Measurements from ENCODE around the gene TADA1. TPM values are rescaled to one million over a fixed set of nuclear protein-coding genes. Genes with fewer than 3 reads are reported as not detected.

Gene TADA1
- total RNA-seq, 1 donor from 2014 or later, result 9.9 TPM

GRCh38 chr1:166899769-166900168, 23.7 kb upstream of the TADA1 start:
- Histone ChIP-seq H3K27me3 (ENCODE audit: insufficient read depth, low read length) (peaks cover 33% of the 10 kb centered on the region), H3K9me3 (ENCODE audit: insufficient read depth, low read depth, low read length) (no peaks in the 10 kb centered on the region), H3K9ac (ENCODE audit: low read length) (no peak overlapping the region), H3K4me3 (ENCODE audit: insufficient read depth, low read depth, low read length) (no peak overlapping the region), H2AFZ (ENCODE audit: low read depth, low read length) (no peak overlapping the region), H3K79me2 (ENCODE audit: insufficient read depth, low read length) (no peaks in the 10 kb centered on the region), H3K27ac (ENCODE audit: low read depth, low read length) (no peak overlapping the region), H3K4me2 (ENCODE audit: low read length) (no peak overlapping the region), H3K4me1 (ENCODE audit: insufficient read depth, low read length) (peaks cover 4% of the 10 kb centered on the region), H3K36me3 (ENCODE audit: insufficient read depth, low read length) (no peaks in the 10 kb centered on the region), H4K20me1 (ENCODE audit: insufficient read depth, low read length) (no peaks in the 10 kb centered on the region)
- no peak for TF ChIP-seq EZH2 (IDR thresholded peaks at IDR 0.05; ENCODE audit: insufficient read depth, low read length)
- TF ChIP-seq, protein P1, sequence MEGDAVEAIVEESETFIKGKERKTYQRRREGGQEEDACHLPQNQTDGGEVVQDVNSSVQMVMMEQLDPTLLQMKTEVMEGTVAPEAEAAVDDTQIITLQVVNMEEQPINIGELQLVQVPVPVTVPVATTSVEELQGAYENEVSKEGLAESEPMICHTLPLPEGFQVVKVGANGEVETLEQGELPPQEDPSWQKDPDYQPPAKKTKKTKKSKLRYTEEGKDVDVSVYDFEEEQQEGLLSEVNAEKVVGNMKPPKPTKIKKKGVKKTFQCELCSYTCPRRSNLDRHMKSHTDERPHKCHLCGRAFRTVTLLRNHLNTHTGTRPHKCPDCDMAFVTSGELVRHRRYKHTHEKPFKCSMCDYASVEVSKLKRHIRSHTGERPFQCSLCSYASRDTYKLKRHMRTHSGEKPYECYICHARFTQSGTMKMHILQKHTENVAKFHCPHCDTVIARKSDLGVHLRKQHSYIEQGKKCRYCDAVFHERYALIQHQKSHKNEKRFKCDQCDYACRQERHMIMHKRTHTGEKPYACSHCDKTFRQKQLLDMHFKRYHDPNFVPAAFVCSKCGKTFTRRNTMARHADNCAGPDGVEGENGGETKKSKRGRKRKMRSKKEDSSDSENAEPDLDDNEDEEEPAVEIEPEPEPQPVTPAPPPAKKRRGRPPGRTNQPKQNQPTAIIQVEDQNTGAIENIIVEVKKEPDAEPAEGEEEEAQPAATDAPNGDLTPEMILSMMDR (IDR thresholded peaks at IDR 0.05; ENCODE audit: insufficient read depth, low read depth, low read length), result no peak
- no peaks in the 10 kb centered on the region for H3K27me3 Mint-ChIP-seq (ENCODE audit: low read depth, unreplicated experiment)
- FAIRE-seq (no peak), DNase-seq (ENCODE audit: low read depth) (no peak)
- H3K4me3 Mint-ChIP-seq (ENCODE audit: unreplicated experiment), result no peak overlapping the region
- H3K36me3 Mint-ChIP-seq (ENCODE audit: low read depth, unreplicated experiment), result peaks cover 2% of the 10 kb centered on the region
- peaks cover 9% of the 10 kb centered on the region for H3K9me3 Mint-ChIP-seq (ENCODE audit: unreplicated experiment)
- peaks cover 17% of the 10 kb centered on the region for H3K4me1 Mint-ChIP-seq (ENCODE audit: low read depth, unreplicated experiment)
- H3K27ac Mint-ChIP-seq (ENCODE audit: unreplicated experiment), result no peak overlapping the region

DNA sequence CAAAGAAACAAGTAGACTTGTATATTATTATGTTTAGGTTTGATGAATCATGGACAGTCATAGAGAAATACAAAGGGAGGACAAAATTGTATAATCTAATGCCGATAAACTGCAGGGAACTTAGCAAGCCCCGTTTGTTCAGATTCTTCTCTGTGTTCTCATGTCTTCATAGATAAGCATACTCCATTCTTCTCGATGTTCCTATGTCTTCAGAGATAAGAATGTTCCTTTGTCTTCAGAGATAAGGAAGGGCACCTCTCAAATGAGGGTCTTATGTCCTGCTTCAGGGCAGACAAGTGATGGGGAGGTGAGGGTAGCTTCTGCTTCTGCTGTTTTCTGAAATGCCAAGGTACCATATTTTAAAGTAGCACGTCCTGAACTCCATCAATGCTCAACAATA, 19.7 kb upstream of the TADA1 start:
- peaks cover 2% of the 10 kb centered on the region for H3K36me3 Mint-ChIP-seq (ENCODE audit: low read depth, unreplicated experiment)
- peaks cover 3% of the 10 kb centered on the region for H3K4me1 Mint-ChIP-seq (ENCODE audit: low read depth, unreplicated experiment)
- Histone ChIP-seq H3K79me2 (ENCODE audit: insufficient read depth, low read length) (no peaks in the 10 kb centered on the region), H3K4me2 (ENCODE audit: low read length) (no peak overlapping the region), H3K9ac (ENCODE audit: low read length) (no peak overlapping the region), H3K9me3 (ENCODE audit: insufficient read depth, low read depth, low read length) (no peaks in the 10 kb centered on the region), H3K27me3 (ENCODE audit: insufficient read depth, low read length) (peaks cover 42% of the 10 kb centered on the region), H3K36me3 (ENCODE audit: insufficient read depth, low read length) (no peaks in the 10 kb centered on the region), H4K20me1 (ENCODE audit: insufficient read depth, low read length) (no peaks in the 10 kb centered on the region), H2AFZ (ENCODE audit: low read depth, low read length) (no peak overlapping the region), H3K4me1 (ENCODE audit: insufficient read depth, low read length) (no peaks in the 10 kb centered on the region), H3K4me3 (ENCODE audit: insufficient read depth, low read depth, low read length) (no peak overlapping the region), H3K27ac (ENCODE audit: low read depth, low read length) (no peak overlapping the region)
- no peak overlapping the region for H3K4me3 Mint-ChIP-seq (ENCODE audit: unreplicated experiment)
- peaks cover 9% of the 10 kb centered on the region for H3K9me3 Mint-ChIP-seq (ENCODE audit: unreplicated experiment)
- H3K27me3 Mint-ChIP-seq (ENCODE audit: low read depth, unreplicated experiment), result peaks cover 6% of the 10 kb centered on the region
- no peak overlapping the region for H3K27ac Mint-ChIP-seq (ENCODE audit: unreplicated experiment)
- no peak for FAIRE-seq
- TF ChIP-seq, protein P1 (IDR thresholded peaks at IDR 0.05; ENCODE audit: insufficient read depth, low read depth, low read length), result no peak
- no peak for TF ChIP-seq EZH2 (IDR thresholded peaks at IDR 0.05; ENCODE audit: insufficient read depth, low read length)
- DNase-seq (ENCODE audit: low read depth), result no peak

DNA sequence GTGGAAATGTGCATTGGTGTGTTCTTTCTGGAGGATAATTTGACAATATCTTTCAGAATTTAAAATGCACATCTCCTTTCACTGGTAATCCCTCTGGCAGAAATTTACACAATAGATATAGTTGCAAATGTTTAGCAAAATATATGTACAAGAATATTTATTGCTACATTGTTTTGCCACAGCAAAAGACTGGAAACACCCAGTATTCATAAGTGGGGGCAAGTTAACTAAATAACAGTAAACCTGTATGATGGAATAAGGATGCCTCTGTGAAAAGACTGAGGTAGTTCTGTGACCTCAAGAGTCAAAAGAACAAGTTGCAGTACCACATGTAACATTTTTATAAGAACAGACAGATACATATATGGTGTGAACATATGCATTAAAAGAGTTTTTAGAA, 13.7 kb upstream of the TADA1 start:
- no peak overlapping the region for H2AFZ ChIP-seq (ENCODE audit: low read depth, low read length)
- no peak overlapping the region for H3K4me3 ChIP-seq (ENCODE audit: insufficient read depth, low read depth, low read length)
- H4K20me1 ChIP-seq (ENCODE audit: insufficient read depth, low read length), result no peaks in the 10 kb centered on the region
- H3K27ac ChIP-seq (ENCODE audit: low read depth, low read length), result no peak overlapping the region
- H3K79me2 ChIP-seq (ENCODE audit: insufficient read depth, low read length), result no peaks in the 10 kb centered on the region
- no peaks in the 10 kb centered on the region for H3K36me3 Mint-ChIP-seq (ENCODE audit: low read depth, unreplicated experiment)
- H3K27ac Mint-ChIP-seq (ENCODE audit: unreplicated experiment), result no peak overlapping the region
- H3K9me3 ChIP-seq (ENCODE audit: insufficient read depth, low read depth, low read length), result no peaks in the 10 kb centered on the region
- no peak overlapping the region for H3K4me2 ChIP-seq (ENCODE audit: low read length)
- TF ChIP-seq EZH2 (IDR thresholded peaks at IDR 0.05; ENCODE audit: insufficient read depth, low read length), result no peak
- TF ChIP-seq, protein P1 (IDR thresholded peaks at IDR 0.05; ENCODE audit: insufficient read depth, low read depth, low read length), result no peak
- H3K9me3 Mint-ChIP-seq (ENCODE audit: unreplicated experiment), result no peaks in the 10 kb centered on the region
- no peaks in the 10 kb centered on the region for H3K36me3 ChIP-seq (ENCODE audit: insufficient read depth, low read length)
- no peak overlapping the region for H3K4me3 Mint-ChIP-seq (ENCODE audit: unreplicated experiment)
- no peak for DNase-seq (ENCODE audit: low read depth)
- peaks cover 56% of the 10 kb centered on the region for H3K27me3 ChIP-seq (ENCODE audit: insufficient read depth, low read length)
- peaks cover 17% of the 10 kb centered on the region for H3K27me3 Mint-ChIP-seq (ENCODE audit: low read depth, unreplicated experiment)
- H3K4me1 Mint-ChIP-seq (ENCODE audit: low read depth, unreplicated experiment), result no peaks in the 10 kb centered on the region
- no peak for FAIRE-seq
- no peak overlapping the region for H3K9ac ChIP-seq (ENCODE audit: low read length)
- no peaks in the 10 kb centered on the region for H3K4me1 ChIP-seq (ENCODE audit: insufficient read depth, low read length)
